HCT116 (cell line): ENCODE results near the gene ARHGAP12. TPM values are rescaled to one million over a fixed set of nuclear protein-coding genes. Genes with fewer than 3 reads are reported as not detected.
A peak's percentile ranks its signal among the peaks of the same experiment; 100 is the strongest.

Experiments used
- ATAC-seq: fragments of 200-7000 bp; cut with Tn5 transposase; 2 replicates; pipeline ENCODE4 v1.9.1; 2020; ENCODE audit warnings: mild to moderate bottlenecking, moderate library complexity
- BruUV-seq: library from RNA; stranded (reverse); fragments of 400-500 nt; replicated peaks from 2 replicates; lab custom pipeline; 2021; lab: Mats Ljungman, UMichigan
- CTCF ChIA-PET: fragments of 300-600 bp; sonication (Branson Sonifier 250); formaldehyde crosslinking; loops from one replicate; lab custom pipeline; 2021; ENCODE audit warnings: antibody characterized with exemption; lab: Charles Lee
- POLR2A ChIA-PET: fragments of 300-600, 350-600 bp; sonication (Branson Sonifier 250); formaldehyde crosslinking; loops from one replicate; lab custom pipeline; 2021; ENCODE audit warnings: antibody characterized with exemption; lab: Charles Lee
- RAD21 ChIA-PET, 2 experiments: fragments of 300-600 bp; sonication (Branson Sonifier 250); formaldehyde crosslinking; loops; one replicate each; lab custom pipeline; 2023; ENCODE audit warnings: low total read pairs in 2 of 2; ENCODE audit not compliant: uncharacterized antibody in 2 of 2, unreplicated experiment in 2 of 2, low non-redundant PET in 1 of 2; lab: Charles Lee
- DNase-seq: peaks from one replicate; pipeline ENCODE4 v3.0.0-alpha.2; 2010; ENCODE audit warnings: low read depth, low spot score
- H2AFZ ChIP-seq: fragments of 200-600 bp; shearing (Covaris generic), sonication (generic); 2 replicates; pipeline ENCODE4 v1.6.1; 2017; ENCODE audit warnings: low read depth, mixed run types, mixed read lengths, antibody characterized with exemption, low read length; ENCODE audit not compliant: poor library complexity, severe bottlenecking
- H3K27ac ChIP-seq: 2 replicates; pipeline ENCODE4 v1.5.1; 2012; ENCODE audit warnings: low read depth, low read length
- H3K27me3 ChIP-seq: fragments of 200-600 bp; sonication (generic); 2 replicates; pipeline ENCODE4 v1.6.1; 2016; ENCODE audit warnings: mixed run types, low read length, mixed read lengths; ENCODE audit not compliant: insufficient read depth
- H3K36me3 ChIP-seq, 2 experiments: fragments of 200-500 bp in 1 of 2; fragments of 200-600 bp in 1 of 2; sonication (Bioruptor generic) in 1 of 2; sonication (generic) in 1 of 2; 2 replicates each; pipeline versions ENCODE4 v1.5.1 to v1.6.1; 2014 to 2016; ENCODE audit warnings: low read length in 2 of 2, inconsistent platforms in 1 of 2, mixed read lengths in 1 of 2, mixed run types in 1 of 2; ENCODE audit not compliant: insufficient read depth in 2 of 2, control insufficient read depth in 1 of 2
- H3K4me1 ChIP-seq, 2 experiments: fragments of 200-600 bp in 1 of 2; sonication (generic) in 1 of 2; 2 replicates each; pipeline versions ENCODE4 v1.5.1 to v1.6.1; 2012 to 2017; ENCODE audit warnings: low read length in 2 of 2, inconsistent platforms in 1 of 2, mild to moderate bottlenecking in 1 of 2, mixed read lengths in 1 of 2, mixed run types in 1 of 2, moderate library complexity in 1 of 2; ENCODE audit not compliant: insufficient read depth in 2 of 2, control insufficient read depth in 1 of 2
- H3K4me2 ChIP-seq: fragments of 200-600 bp; sonication (generic); 2 replicates; pipeline ENCODE4 v1.6.1; 2017; ENCODE audit warnings: mixed run types, low read length, mixed read lengths
- H3K4me3 ChIP-seq, 2 experiments: fragments of 200-600 bp in 1 of 2; sonication (generic) in 1 of 2; replicated peaks in 1 of 2; 2 replicates each; pipeline ENCODE4 v1.5.1; 2011 to 2016; ENCODE audit warnings: low read length in 2 of 2, control low read depth in 1 of 2, low read depth in 1 of 2, mild to moderate bottlenecking in 1 of 2, mixed read lengths in 1 of 2, mixed run types in 1 of 2
- H3K79me2 ChIP-seq: fragments of 200-600 bp; sonication (generic); 2 replicates; pipeline ENCODE4 v1.6.1; 2017; ENCODE audit warnings: mild to moderate bottlenecking, mixed run types, low read length, moderate library complexity, mixed read lengths; ENCODE audit not compliant: insufficient read depth
- H3K9ac ChIP-seq: fragments of 200-600 bp; sonication (generic); 2 replicates; pipeline ENCODE4 v1.6.1; 2016; ENCODE audit warnings: low read length, mixed read lengths
- H3K9me2 ChIP-seq: fragments of 200-600 bp; sonication (generic), shearing (Covaris generic); 2 replicates; pipeline ENCODE4 v1.6.1; 2017; ENCODE audit warnings: mixed run types, mild to moderate bottlenecking, moderate library complexity; ENCODE audit not compliant: insufficient read depth
- H3K9me3 ChIP-seq, 2 experiments: fragments of 200-500 bp in 1 of 2; fragments of 200-600 bp in 1 of 2; sonication (Bioruptor generic) in 1 of 2; sonication (generic) in 1 of 2; 2 replicates each; pipeline ENCODE4 v1.6.1; 2014 to 2017; ENCODE audit warnings: low read length in 2 of 2, mixed read lengths in 2 of 2, inconsistent platforms in 1 of 2, low read depth in 1 of 2, mild to moderate bottlenecking in 1 of 2, mixed run types in 1 of 2, moderate library complexity in 1 of 2; ENCODE audit not compliant: control insufficient read depth in 1 of 2, insufficient read depth in 1 of 2
- H4K20me1 ChIP-seq: fragments of 200-600 bp; sonication (generic), shearing (Covaris generic); 2 replicates; pipeline ENCODE4 v1.6.1; 2017; ENCODE audit warnings: mixed run types, mild to moderate bottlenecking, moderate library complexity; ENCODE audit not compliant: insufficient read depth
- CEBPB ChIP-seq: IDR thresholded peaks from 2 replicates; pipeline ENCODE4 v1.6.1; 2012; ENCODE audit warnings: low read depth
- EGR1 ChIP-seq: IDR thresholded peaks from 2 replicates; pipeline ENCODE4 v1.6.1; 2012; ENCODE audit warnings: low read depth
- EZH2phosphoT487 ChIP-seq: fragments of 200-600 bp; IDR thresholded peaks from 2 replicates; pipeline ENCODE4 v1.6.1; 2018; ENCODE audit warnings: antibody characterized with exemption, borderline replicate concordance
- FOSL1 ChIP-seq: IDR thresholded peaks from 2 replicates; pipeline ENCODE4 v1.6.1; 2012; ENCODE audit warnings: low read depth
- POLR2AphosphoS5 ChIP-seq: IDR thresholded peaks from 2 replicates; pipeline ENCODE4 v1.6.1; 2011; ENCODE audit warnings: mild to moderate bottlenecking, low read depth, low read length, moderate library complexity
- SP1 ChIP-seq: IDR thresholded peaks from 2 replicates; pipeline ENCODE4 v1.6.1; 2012; ENCODE audit warnings: low read depth
- TCF7L2 ChIP-seq: IDR thresholded peaks from 2 replicates; pipeline ENCODE4 v1.7.0; 2011; ENCODE audit warnings: borderline replicate concordance, inconsistent platforms; ENCODE audit not compliant: insufficient read depth, insufficient read length; ENCODE audit errors: extremely low read depth
- YY1 ChIP-seq: IDR thresholded peaks from 2 replicates; pipeline ENCODE4 v1.6.1; 2011; ENCODE audit warnings: low read length, low read depth, moderate library complexity, mild to moderate bottlenecking; ENCODE audit not compliant: insufficient replicate concordance; ENCODE audit errors: extremely low read depth
- ZFX ChIP-seq: fragments of 450-650 bp; IDR thresholded peaks from 2 replicates; pipeline ENCODE4 v1.6.1; 2017
- intact Hi-C: fragments of 100-400 bp; cut with micrococcal nuclease; formaldehyde crosslinking; loops from 2 replicates; pipeline ENCODE4 v1.10.0; 2022
- total RNA-seq: library from RNA; stranded (reverse); gene quantifications from one replicate; pipeline ENCODE4 v1.2.1, GENCODE V29; 2021; ENCODE audit not compliant: unreplicated experiment
- TF ChIP-seq, protein P1 (sequence below), 3 experiments: fragments of 200-600 bp in 1 of 3; sonication (generic) in 1 of 3; IDR thresholded peaks in 2 of 3; conservative IDR thresholded peaks in 1 of 3; 2 replicates each; pipeline ENCODE4 v1.5.1; 2012 to 2017; ENCODE audit warnings: low read depth in 2 of 3, low read length in 2 of 3, antibody characterized with exemption in 1 of 3, borderline replicate concordance in 1 of 3, control low read depth in 1 of 3, mild to moderate bottlenecking in 1 of 3, mixed read lengths in 1 of 3, mixed run types in 1 of 3, moderate library complexity in 1 of 3; ENCODE audit not compliant: insufficient read depth in 1 of 3
- TF ChIP-seq, protein P2 (sequence below): IDR thresholded peaks from 2 replicates; pipeline ENCODE4 v1.6.1; 2012; ENCODE audit warnings: low read depth
- TF ChIP-seq, protein P3 (sequence below): IDR thresholded peaks from 2 replicates; pipeline ENCODE4 v1.6.1; 2012
- TF ChIP-seq, protein P4 (sequence below): IDR thresholded peaks from 2 replicates; pipeline ENCODE4 v1.6.1; 2012

ARHGAP12 gene
- total RNA-seq, 1 experiment from 2014 or later, result 80.3 TPM

DNA sequence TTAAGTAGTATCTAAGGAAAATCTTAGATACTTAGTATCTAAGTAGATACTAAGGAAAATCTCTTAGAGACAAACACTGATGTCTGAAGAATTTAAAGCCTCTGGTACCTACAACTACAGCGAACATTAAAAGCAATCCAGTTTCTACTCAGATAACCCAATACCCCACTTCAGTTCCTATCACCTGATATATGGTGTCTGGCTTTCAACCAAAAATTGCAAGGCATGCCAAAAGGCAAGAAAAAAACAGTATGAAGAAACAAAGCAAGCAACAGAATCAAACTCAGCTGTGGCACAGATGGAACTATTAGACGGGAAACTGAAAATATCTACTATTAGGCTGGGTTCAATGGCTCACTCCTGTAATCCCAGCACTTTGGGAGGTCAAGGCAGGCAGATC, 31.1 kb downstream of the ARHGAP12 start:
- Histone ChIP-seq H4K20me1 (peaks cover 6% of the 10 kb centered on the region; the same call in 1 of the 2 replicates), H3K27ac (peak overlapping the region; percentile 69), H3K9me2 (no peaks in the 10 kb centered on the region), H3K36me3 (peaks cover 0 to 23% of the 10 kb centered on the region in 2 experiments; a peak in 2 of 4 replicates), H2AFZ (no peak overlapping the region)
- TF ChIP-seq POLR2AphosphoS5, result no peak
- TF ChIP-seq FOSL1, result no peak
- no peak for TF ChIP-seq TCF7L2
- TF ChIP-seq, protein P1, sequence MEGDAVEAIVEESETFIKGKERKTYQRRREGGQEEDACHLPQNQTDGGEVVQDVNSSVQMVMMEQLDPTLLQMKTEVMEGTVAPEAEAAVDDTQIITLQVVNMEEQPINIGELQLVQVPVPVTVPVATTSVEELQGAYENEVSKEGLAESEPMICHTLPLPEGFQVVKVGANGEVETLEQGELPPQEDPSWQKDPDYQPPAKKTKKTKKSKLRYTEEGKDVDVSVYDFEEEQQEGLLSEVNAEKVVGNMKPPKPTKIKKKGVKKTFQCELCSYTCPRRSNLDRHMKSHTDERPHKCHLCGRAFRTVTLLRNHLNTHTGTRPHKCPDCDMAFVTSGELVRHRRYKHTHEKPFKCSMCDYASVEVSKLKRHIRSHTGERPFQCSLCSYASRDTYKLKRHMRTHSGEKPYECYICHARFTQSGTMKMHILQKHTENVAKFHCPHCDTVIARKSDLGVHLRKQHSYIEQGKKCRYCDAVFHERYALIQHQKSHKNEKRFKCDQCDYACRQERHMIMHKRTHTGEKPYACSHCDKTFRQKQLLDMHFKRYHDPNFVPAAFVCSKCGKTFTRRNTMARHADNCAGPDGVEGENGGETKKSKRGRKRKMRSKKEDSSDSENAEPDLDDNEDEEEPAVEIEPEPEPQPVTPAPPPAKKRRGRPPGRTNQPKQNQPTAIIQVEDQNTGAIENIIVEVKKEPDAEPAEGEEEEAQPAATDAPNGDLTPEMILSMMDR (IDR thresholded peaks at IDR 0.05 in 2 of 3, conservative IDR thresholded peaks at IDR 0.05 in 1 of 3; ENCODE audit: borderline replicate concordance in 1 of 3, insufficient read depth in 1 of 3, low read depth in 2 of 3, low read length in 2 of 3), result no peak
- no peak for TF ChIP-seq CEBPB
- TF ChIP-seq ZFX, result no peak
- TF ChIP-seq SP1, result no peak
- TF ChIP-seq, protein P2, sequence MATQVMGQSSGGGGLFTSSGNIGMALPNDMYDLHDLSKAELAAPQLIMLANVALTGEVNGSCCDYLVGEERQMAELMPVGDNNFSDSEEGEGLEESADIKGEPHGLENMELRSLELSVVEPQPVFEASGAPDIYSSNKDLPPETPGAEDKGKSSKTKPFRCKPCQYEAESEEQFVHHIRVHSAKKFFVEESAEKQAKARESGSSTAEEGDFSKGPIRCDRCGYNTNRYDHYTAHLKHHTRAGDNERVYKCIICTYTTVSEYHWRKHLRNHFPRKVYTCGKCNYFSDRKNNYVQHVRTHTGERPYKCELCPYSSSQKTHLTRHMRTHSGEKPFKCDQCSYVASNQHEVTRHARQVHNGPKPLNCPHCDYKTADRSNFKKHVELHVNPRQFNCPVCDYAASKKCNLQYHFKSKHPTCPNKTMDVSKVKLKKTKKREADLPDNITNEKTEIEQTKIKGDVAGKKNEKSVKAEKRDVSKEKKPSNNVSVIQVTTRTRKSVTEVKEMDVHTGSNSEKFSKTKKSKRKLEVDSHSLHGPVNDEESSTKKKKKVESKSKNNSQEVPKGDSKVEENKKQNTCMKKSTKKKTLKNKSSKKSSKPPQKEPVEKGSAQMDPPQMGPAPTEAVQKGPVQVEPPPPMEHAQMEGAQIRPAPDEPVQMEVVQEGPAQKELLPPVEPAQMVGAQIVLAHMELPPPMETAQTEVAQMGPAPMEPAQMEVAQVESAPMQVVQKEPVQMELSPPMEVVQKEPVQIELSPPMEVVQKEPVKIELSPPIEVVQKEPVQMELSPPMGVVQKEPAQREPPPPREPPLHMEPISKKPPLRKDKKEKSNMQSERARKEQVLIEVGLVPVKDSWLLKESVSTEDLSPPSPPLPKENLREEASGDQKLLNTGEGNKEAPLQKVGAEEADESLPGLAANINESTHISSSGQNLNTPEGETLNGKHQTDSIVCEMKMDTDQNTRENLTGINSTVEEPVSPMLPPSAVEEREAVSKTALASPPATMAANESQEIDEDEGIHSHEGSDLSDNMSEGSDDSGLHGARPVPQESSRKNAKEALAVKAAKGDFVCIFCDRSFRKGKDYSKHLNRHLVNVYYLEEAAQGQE, result no peak
- TF ChIP-seq YY1, result no peak
- TF ChIP-seq, protein P3, sequence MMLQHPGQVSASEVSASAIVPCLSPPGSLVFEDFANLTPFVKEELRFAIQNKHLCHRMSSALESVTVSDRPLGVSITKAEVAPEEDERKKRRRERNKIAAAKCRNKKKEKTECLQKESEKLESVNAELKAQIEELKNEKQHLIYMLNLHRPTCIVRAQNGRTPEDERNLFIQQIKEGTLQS, result no peak
- no peak for TF ChIP-seq EZH2phosphoT487
- TF ChIP-seq EGR1, result no peak
- TF ChIP-seq, protein P4, sequence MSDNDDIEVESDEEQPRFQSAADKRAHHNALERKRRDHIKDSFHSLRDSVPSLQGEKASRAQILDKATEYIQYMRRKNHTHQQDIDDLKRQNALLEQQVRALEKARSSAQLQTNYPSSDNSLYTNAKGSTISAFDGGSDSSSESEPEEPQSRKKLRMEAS, result no peak
- TF ChIP-seq, all 23 proteins: peak for 0
- Histone ChIP-seq H3K9me3 (peaks cover 0 to 4% of the 10 kb centered on the region in 2 experiments; a peak in 1 of 4 replicates), H3K4me1 (peaks cover 37 to 49% of the 10 kb centered on the region in 2 experiments), H3K4me2 (peak overlapping the region; percentile 57), H3K27me3 (no peaks in the 10 kb centered on the region), H3K9ac (peak overlapping the region; percentile 18; the same call in 1 of the 2 replicates), H3K4me3 (no peak overlapping the region; a peak in 1 of 4 replicates), H3K79me2 (peaks cover 89% of the 10 kb centered on the region)
- RAD21 ChIA-PET, result no interaction called here
- POLR2A ChIA-PET, result no interaction called here
- CTCF ChIA-PET, result no interaction called here
- ATAC-seq (peak; percentile 12; the same call in 1 of the 2 replicates), DNase-seq (no peak)
- intact Hi-C loops, result no loop called here
- BruUV-seq, result no TSS peak
